ENCODE results near the gene ZNF317.
"Not testable (repeated sequence)": the region's sequence is repeated elsewhere in the genome, so short reads cannot be mapped to it uniquely, and the experiment has no call there.

Gene ZNF317

DNA sequence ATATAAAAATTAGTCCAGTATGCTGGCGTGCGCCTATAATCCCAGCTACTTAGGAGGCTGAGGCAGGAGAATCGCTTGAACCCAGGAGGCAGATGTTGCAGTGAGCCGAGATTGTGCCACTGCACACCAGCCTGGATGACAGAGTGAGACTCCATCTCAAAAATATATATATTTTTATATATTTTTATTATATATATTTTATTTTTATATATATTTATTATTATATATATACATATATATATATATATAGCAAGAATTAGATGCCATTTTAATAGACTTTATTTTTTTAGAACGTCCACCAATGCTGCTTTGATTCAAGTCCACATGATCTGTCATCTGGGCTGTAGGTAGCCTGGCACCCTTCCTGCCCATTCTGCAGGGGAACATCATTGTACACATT is 35.1 kb downstream of the ZNF317 start:
- DNase-seq (ENCODE audit: low spot score), result no peak

DNA sequence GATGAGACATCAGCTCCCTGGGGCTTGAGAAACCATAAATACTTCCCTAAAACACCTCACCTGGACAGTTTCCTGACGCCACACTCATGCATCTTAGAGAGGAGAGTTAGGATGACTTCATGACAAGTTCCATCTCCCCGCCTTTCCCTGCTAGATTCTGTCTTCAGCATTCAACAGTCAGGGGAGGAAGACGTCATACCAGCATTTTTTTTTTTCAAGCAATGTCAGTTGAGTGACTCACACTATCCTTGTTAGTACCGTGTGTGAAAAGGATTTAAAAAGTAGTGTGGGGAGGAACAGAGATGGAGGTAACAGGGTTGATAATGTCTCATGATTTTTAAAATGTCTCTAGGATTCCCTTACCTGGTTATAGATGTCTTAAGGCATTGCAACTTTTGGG is 38.7 kb downstream of the ZNF317 start, which contains the start of gene OR7D2:
Gene OR7D2, plus strand, starts transcription at position 79 of the 400 bp plus-strand sequence. CDS start 6,803 bp downstream, outside the sequence.
- no peak for DNase-seq (ENCODE audit: low spot score)

DNA sequence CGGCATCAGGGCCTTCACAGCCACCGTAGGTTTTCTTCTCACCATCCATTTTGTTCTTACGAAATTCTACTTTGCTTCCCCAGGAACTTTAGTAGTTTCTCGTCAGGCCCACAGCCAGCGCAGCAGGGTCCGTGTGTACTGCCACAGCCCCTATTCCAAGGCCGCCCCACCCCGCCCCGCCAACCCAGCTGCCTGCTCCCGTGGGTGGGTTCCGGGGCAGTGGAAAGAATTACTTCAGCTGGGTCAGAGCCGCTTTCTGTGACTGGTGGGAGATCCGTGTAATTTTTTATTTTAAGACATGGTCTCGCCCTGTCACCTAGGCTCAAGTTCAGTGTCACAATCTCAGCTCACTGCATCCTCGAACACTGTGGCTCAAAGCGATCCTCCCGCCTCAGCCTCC is 42.8 kb downstream of the ZNF317 start:
- DNase-seq (ENCODE audit: low spot score), result no peak

GRCh38 chr19:9187191-9187590 is 47.0 kb downstream of the ZNF317 start:
- DNase-seq (ENCODE audit: low spot score), result no peak

DNA sequence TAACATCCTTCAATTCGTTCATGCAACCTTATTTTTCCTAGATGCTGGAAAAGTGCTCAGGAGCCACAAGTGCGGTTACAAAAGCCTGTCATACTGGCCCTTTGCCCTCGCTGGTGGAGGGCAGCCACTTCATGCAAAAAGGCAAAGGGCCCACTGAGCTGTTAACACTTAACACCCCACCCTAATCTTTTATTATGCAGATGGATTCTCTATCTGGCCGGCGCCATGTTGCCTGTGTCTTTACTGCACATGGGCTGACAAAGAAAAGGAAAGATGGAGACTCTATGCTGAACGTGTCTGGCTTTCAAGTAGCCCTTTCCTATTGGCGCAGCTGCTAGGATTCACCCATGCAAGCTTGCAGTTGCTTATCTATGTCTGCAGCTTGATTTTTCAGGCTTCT is 49.3 kb downstream of the ZNF317 start:
- DNase-seq (ENCODE audit: low spot score), result no peak

- not testable (repeated sequence) for DNase-seq (ENCODE audit: low spot score)
Measured at GRCh38 chr19:9198044-9198443, 57.8 kb downstream of the ZNF317 start.

GRCh38 chr19:9205501-9206113 is 65.4 kb downstream of the ZNF317 start:
- peak; percentile 21 for DNase-seq (ENCODE audit: low spot score)

All from COLO829 (cell line).